K562 (cell line): ENCODE data around the gene PANX1. TPM values are rescaled to one million over a fixed set of nuclear protein-coding genes. Genes with fewer than 3 reads are reported as not detected.

Source experiments
- ATAC-seq: fragments of 200-7000 bp; cut with Tn5 transposase; 3 replicates; pipeline ENCODE4 v1.9.1; 2020; ENCODE audit warnings: moderate library complexity
- BruUV-seq: library from RNA; stranded (reverse); fragments of 400-500 nt; replicated peaks from 2 replicates; lab custom pipeline; 2021; lab: Mats Ljungman, UMichigan
- CTCF ChIA-PET: fragments of 300-600 bp; formaldehyde crosslinking; extraction: SDS; loops from one replicate; lab custom pipeline; 2021; ENCODE audit warnings: low intra/inter-chr PET ratio; lab: Yijun Ruan, JAX
- POLR2A ChIA-PET: fragments of 300-600, 350-650 bp; sonication (Branson Sonifier 250); formaldehyde crosslinking; extraction: SDS; loops from one replicate; lab custom pipeline; 2021; ENCODE audit warnings: antibody characterized with exemption, inconsistent platforms; lab: Yijun Ruan, JAX
- DNase-seq, 4 experiments: peaks; one replicate each; pipeline versions ENCODE4 v3.0.0 to v3.0.0-alpha.2; 2011 to 2018; ENCODE audit warnings: low spot score in 3 of 4, mixed read lengths in 3 of 4; ENCODE audit errors: extremely low read depth in 1 of 4
- FAIRE-seq: peaks from 2 replicates; lab custom pipeline; 2011; peaks lifted over from hg19 to GRCh38; lab: Jason Lieb, UNC
- H2AFZ ChIP-seq: 2 replicates; pipeline ENCODE4 v1.6.0; 2011; ENCODE audit warnings: low read depth, low read length, control low read depth, inconsistent platforms
- H3K27ac ChIP-seq: fragments of 200-600 bp; 3 replicates; pipeline ENCODE4 v1.8.0; 2011; ENCODE audit warnings: low read depth, mild to moderate bottlenecking, control low read depth, inconsistent platforms, low read length, moderate library complexity, mixed read lengths; ENCODE audit errors: extremely low read depth
- H3K27me3 ChIP-seq, 2 experiments: fragments of 300-600 bp in 1 of 2; 2 replicates in 1 of 2; 3 replicates in 1 of 2; pipeline versions ENCODE4 v1.6.0 to v1.8.0; 2011; ENCODE audit warnings: inconsistent platforms in 2 of 2, low read length in 2 of 2, mild to moderate bottlenecking in 1 of 2, mixed read lengths in 1 of 2, moderate library complexity in 1 of 2; ENCODE audit not compliant: control insufficient read depth in 2 of 2, insufficient read depth in 2 of 2
- H3K36me3 ChIP-seq: fragments of 300-600 bp; 3 replicates; pipeline ENCODE4 v1.8.0; 2011; ENCODE audit warnings: mild to moderate bottlenecking, low read length, inconsistent platforms; ENCODE audit not compliant: control insufficient read depth, insufficient read depth
- H3K4me1 ChIP-seq, 2 experiments: fragments of 200-600 bp in 1 of 2; replicated peaks in 1 of 2; 2 replicates in 1 of 2; 3 replicates in 1 of 2; pipeline versions ENCODE4 v1.5.1 to v1.8.0; 2011; ENCODE audit warnings: inconsistent platforms in 2 of 2, low read length in 2 of 2, mild to moderate bottlenecking in 1 of 2, mixed read lengths in 1 of 2, moderate library complexity in 1 of 2; ENCODE audit not compliant: control insufficient read depth in 2 of 2, insufficient read depth in 2 of 2
- H3K4me2 ChIP-seq: 2 replicates; pipeline ENCODE4 v1.6.1; 2011; ENCODE audit warnings: low read length, control low read depth, inconsistent platforms, mixed read lengths; ENCODE audit not compliant: insufficient read depth
- H3K4me3 ChIP-seq: fragments of 200-600 bp; sonication (generic), shearing (Covaris generic); 2 replicates; pipeline ENCODE4 v1.5.1; 2016; ENCODE audit warnings: control low read depth, inconsistent platforms
- H3K79me2 ChIP-seq: fragments of 200-600 bp; 3 replicates; pipeline ENCODE4 v1.8.0; 2011; ENCODE audit warnings: low read length, inconsistent platforms; ENCODE audit not compliant: control insufficient read depth, insufficient read depth
- H3K9ac ChIP-seq, 2 experiments: 2 replicates each; pipeline versions ENCODE4 v1.6.0 to v1.6.1; 2011; ENCODE audit warnings: low read depth in 2 of 2, low read length in 2 of 2, control low read depth in 1 of 2, inconsistent platforms in 1 of 2, mild to moderate bottlenecking in 1 of 2, mixed read lengths in 1 of 2; ENCODE audit not compliant: insufficient read depth in 1 of 2
- H3K9me1 ChIP-seq: one replicate; pipeline ENCODE4 v1.6.0; 2011; ENCODE audit warnings: inconsistent platforms, mild to moderate bottlenecking, low read length, moderate library complexity; ENCODE audit not compliant: control insufficient read depth, insufficient read depth
- H3K9me3 ChIP-seq: replicated peaks from 2 replicates; pipeline ENCODE4 v1.5.1; 2011; ENCODE audit warnings: low read depth, low read length, inconsistent platforms; ENCODE audit not compliant: control insufficient read depth, insufficient read depth
- H4K20me1 ChIP-seq: replicated peaks from 2 replicates; pipeline ENCODE4 v1.6.1; 2011; ENCODE audit warnings: low read length, inconsistent platforms, mixed read lengths; ENCODE audit not compliant: control insufficient read depth, insufficient read depth
- CTCF ChIP-seq, 3 experiments: IDR thresholded peaks in 2 of 3; conservative IDR thresholded peaks in 1 of 3; 2 replicates each; pipeline ENCODE4 v1.5.1; 2011 to 2012; ENCODE audit warnings: low read length in 3 of 3, mild to moderate bottlenecking in 3 of 3, control low read depth in 2 of 3, improper control_type of control experiment in 1 of 3, inconsistent platforms in 1 of 3, low read depth in 1 of 3, mixed read lengths in 1 of 3, moderate library complexity in 1 of 3; ENCODE audit not compliant: insufficient read depth in 2 of 3
- E2F3 ChIP-seq: fragments of 250-450 bp; sonication (Bioruptor Pico); IDR thresholded peaks from 2 replicates; pipeline ENCODE4 v1.4.0; 2020; ENCODE audit warnings: mild to moderate bottlenecking
- HMGXB4 ChIP-seq: sonication (generic); formaldehyde crosslinking; IDR thresholded peaks from 2 replicates; pipeline ENCODE4 v1.8.1; 2023; ENCODE audit warnings: mild to moderate bottlenecking, missing genetic modification reagents
- HNRNPUL1 ChIP-seq: fragments of 200-400 bp; formaldehyde crosslinking; IDR thresholded peaks from 2 replicates; pipeline ENCODE4 v1.6.1; 2017; ENCODE audit warnings: low read length
- NEUROD1 ChIP-seq: fragments of 150-350 bp; IDR thresholded peaks from 2 replicates; pipeline ENCODE4 v1.6.1; 2014; ENCODE audit warnings: borderline replicate concordance, low read length, low read depth; ENCODE audit not compliant: partially characterized antibody
- POLR3G ChIP-seq: IDR thresholded peaks from 2 replicates; pipeline ENCODE4 v1.6.1; 2011; ENCODE audit not compliant: insufficient read length, insufficient replicate concordance; ENCODE audit errors: extremely low read depth
- RBM14 ChIP-seq: fragments of 200-400 bp; formaldehyde crosslinking; IDR thresholded peaks from 2 replicates; pipeline ENCODE4 v1.6.1; 2018; ENCODE audit warnings: low read depth, mild to moderate bottlenecking, low read length, moderate library complexity, borderline replicate concordance; ENCODE audit not compliant: insufficient read depth
- RFX7 ChIP-seq: fragments of 250-450 bp; sonication (Bioruptor Pico); IDR thresholded peaks from 2 replicates; pipeline ENCODE4 v1.5.1; 2021; ENCODE audit warnings: mild to moderate bottlenecking
- THRA ChIP-seq: fragments of 450-650 bp; IDR thresholded peaks from 2 replicates; pipeline ENCODE4 v1.6.1; 2017; ENCODE audit warnings: mild to moderate bottlenecking, moderate library complexity
- ZFP36 ChIP-seq: fragments of 150-350 bp; IDR thresholded peaks from 2 replicates; pipeline ENCODE4 v1.6.1; 2018; ENCODE audit warnings: low read length, low read depth; ENCODE audit not compliant: partially characterized antibody
- ZNF217 ChIP-seq: sonication (generic); formaldehyde crosslinking; IDR thresholded peaks from 2 replicates; pipeline ENCODE4 v1.8.0; 2022; ENCODE audit warnings: mild to moderate bottlenecking, missing genetic modification reagents
- ZNF507 ChIP-seq: conservative IDR thresholded peaks from 2 replicates; pipeline ENCODE4 v1.6.1; 2017; ENCODE audit warnings: missing genetic modification characterization, missing compliant biosample characterization
- ZNF511 ChIP-seq: sonication (generic); formaldehyde crosslinking; IDR thresholded peaks from 2 replicates; pipeline ENCODE4 v1.8.0; 2022; ENCODE audit warnings: mild to moderate bottlenecking, missing genetic modification reagents
- ZNF740 ChIP-seq, 3 experiments: fragments of 200-800 bp in 1 of 3; sonication (Bioruptor generic) in 1 of 3; sonication (generic) in 1 of 3; formaldehyde crosslinking in 1 of 3; IDR thresholded peaks; 2 replicates each; pipeline versions ENCODE4 v1.6.1 to v1.8.0; 2016 to 2022; ENCODE audit warnings: mild to moderate bottlenecking in 2 of 3, missing compliant biosample characterization in 2 of 3, missing genetic modification characterization in 2 of 3, missing genetic modification reagents in 1 of 3
- WGBS: fragments of 100-300 bp; shearing (Covaris generic); methylation state at CpG from one replicate; pipeline ENCODE4 v1.1.6; 2016; ENCODE audit warnings: low coverage, mixed read lengths; ENCODE audit not compliant: insufficient coverage; ENCODE audit errors: missing lambda C conversion rate; 5-methylcytosine and 5-hydroxymethylcytosine counted together
- in situ Hi-C: fragments of 300-500 bp; cut with MboI; formaldehyde crosslinking; loops from 4 replicates; pipeline ENCODE4 v1.15.0; 2018; ENCODE audit warnings: inconsistent platforms, mixed read lengths
- intact Hi-C: fragments of 100-400 bp; cut with micrococcal nuclease; formaldehyde crosslinking; loops from 2 replicates; pipeline ENCODE4 v1.14.2; 2022
- polyA plus RNA-seq, 8 experiments: library from polyadenylated mRNA; depleted of rRNA in 4 of 8; stranded (reverse) in 5 of 8; unstranded in 3 of 8; fragments of >200 nt; fragmentation: Nextera tagmentation in 2 of 8; fragmentation: Illumina TruSeq in 1 of 8; extraction: Ambion mirVana in 2 of 8; extraction: Trizol in 1 of 8; gene quantifications; 2 replicates each; pipeline versions ENCODE4 v1.2.1 to v1.2.3, GENCODE V29; 2011 to 2014; ENCODE audit warnings: inconsistent platforms in 1 of 8, missing spikeins in 1 of 8
- total RNA-seq, 7 experiments: library from RNA; depleted of rRNA in 6 of 7; stranded (reverse); fragments of >200 nt in 6 of 7; fragmentation: Illumina TruSeq in 2 of 7; extraction: Trizol in 2 of 7; gene quantifications; 2 replicates each; pipeline versions ENCODE4 v1.2.1 to v1.2.3, GENCODE V29; 2011 to 2021; ENCODE audit warnings: low replicate concordance in 1 of 7

The PANX1 gene
- total and polyA plus RNA-seq, 9 of the 15 experiments (the other 6 are each of a cell fraction or from before 2014, with no cell fraction given), result 1.9 to 14.8 (median 10.1) TPM

- H3K9ac ChIP-seq, result no peak overlapping the region
- 84% methylated on average over 2 of the region's 2 CpGs for WGBS
- DNase-seq (no peak), FAIRE-seq (no peak), ATAC-seq (no peak)
- no TSS peak for BruUV-seq
- in situ Hi-C loops, result no loop called here
- intact Hi-C loops, result loop anchor here (5.0 kb wide), 1 partner anchor 232 kb away; no protein-coding TSS in a partner anchor
- no peaks in the 10 kb centered on the region for H3K9me1 ChIP-seq
- H2AFZ ChIP-seq, result no peak overlapping the region
- ChIA-PET CTCF (no interaction called here), POLR2A (interaction anchor here (1.4 kb wide), 1 partner anchor 10 kb away, joined by 4 read pairs; no protein-coding TSS in a partner anchor)
- H3K36me3 ChIP-seq, result peaks cover 22% of the 10 kb centered on the region; the same call in 2 of the 3 replicates
- no peak overlapping the region for H3K27ac ChIP-seq
- no peaks in the 10 kb centered on the region; a peak in 1 of 5 replicates for H3K4me1 ChIP-seq
- no peaks in the 10 kb centered on the region for H3K27me3 ChIP-seq
- H4K20me1 ChIP-seq, result no peaks in the 10 kb centered on the region
- no peaks in the 10 kb centered on the region for H3K9me3 ChIP-seq
- H3K4me3 ChIP-seq, result no peak overlapping the region
- no peak overlapping the region for H3K4me2 ChIP-seq
- no peaks in the 10 kb centered on the region for H3K79me2 ChIP-seq
- TF ChIP-seq ZFP36, result no peak
- no peak for TF ChIP-seq CTCF (IDR thresholded peaks at IDR 0.05 in 2 of 3, conservative IDR thresholded peaks at IDR 0.05 in 1 of 3; ENCODE audit: insufficient read depth in 2 of 3, low read depth in 1 of 3, low read length in 3 of 3)
- TF ChIP-seq RBM14, result no peak
- no peak for TF ChIP-seq ZNF511
- TF ChIP-seq POLR3G, result no peak
- TF ChIP-seq ZNF740 (CRISPR knock-in tag; IDR thresholded peaks at IDR 0.05), result no peak
- TF ChIP-seq ZNF740 (tag; IDR thresholded peaks at IDR 0.05), result no peak
- no peak for TF ChIP-seq HMGXB4 (CRISPR knock-in tag)
- TF ChIP-seq THRA, result no peak
- TF ChIP-seq E2F3 (CRISPR knock-in tag), result no peak
- TF ChIP-seq HNRNPUL1, result no peak
- TF ChIP-seq ZNF217 (CRISPR knock-in tag), result no peak
- TF ChIP-seq NEUROD1, result no peak
- no peak for TF ChIP-seq ZNF507 (tag)
- TF ChIP-seq RFX7 (CRISPR knock-in tag), result no peak
Observed at GRCh38 chr11:94184846-94185245, 56.2 kb downstream of the PANX1 start.
